Left ventricle myocardium inferior (tissue), 1 donor: ENCODE results near the gene TPTE2. TPM values are rescaled to one million over a fixed set of nuclear protein-coding genes. Genes with fewer than 3 reads are reported as not detected.

Experiments used
- DNase-seq: peaks from one replicate; pipeline ENCODE4 v3.0.0-alpha.2; 2020
- H3K27ac ChIP-seq: fragments of 200-600 bp; replicated peaks from 2 replicates; pipeline ENCODE4 v1.8.0; 2021
- H3K27me3 ChIP-seq: fragments of 200-600 bp; 2 replicates; pipeline ENCODE4 v1.8.0; 2021; ENCODE audit warnings: low read depth
- H3K36me3 ChIP-seq: fragments of 200-600 bp; 2 replicates; pipeline ENCODE4 v1.8.0; 2021
- H3K4me1 ChIP-seq: fragments of 200-600 bp; 2 replicates; pipeline ENCODE4 v1.8.0; 2021
- H3K4me3 ChIP-seq: fragments of 200-600 bp; 2 replicates; pipeline ENCODE4 v1.8.0; 2021; ENCODE audit warnings: mild to moderate bottlenecking, moderate library complexity
- H3K9me3 ChIP-seq: fragments of 200-600 bp; replicated peaks from 2 replicates; pipeline ENCODE4 v1.8.0; 2021
- intact Hi-C: fragments of 100-400 bp; cut with micrococcal nuclease; formaldehyde crosslinking; loops from one replicate; pipeline ENCODE4 v1.11.0; 2022
- total RNA-seq: library from RNA; stranded (reverse); fragmentation: NEBNext Ultra II Directional; extraction: Animal tissue kit (Norgen Biotek cat#: 25700); gene quantifications from one replicate; pipeline ENCODE4 v1.2.1, GENCODE V29; 2021
- TF ChIP-seq, protein P1 (sequence below): fragments of 200-600 bp; IDR thresholded peaks from 2 replicates; pipeline ENCODE4 v1.8.0; 2021; ENCODE audit warnings: antibody characterized with exemption, mild to moderate bottlenecking, borderline replicate concordance
- donor health status: DM: no; HTN: yes; CAD: no; lungs with severe emphysema.

TPTE2 gene
- total RNA-seq, 1 donor from 2014 or later = not detected

- H3K27me3 ChIP-seq = peaks cover 4% of the 10 kb centered on the region
- DNase-seq = no peak
Measured at GRCh38 chr13:19581675-19582074, 20.3 kb upstream of the TPTE2 start.

GRCh38 chr13:19575230-19575629, 13.9 kb upstream of the TPTE2 start:
- peaks cover 1% of the 10 kb centered on the region for H3K27me3 ChIP-seq
- TF ChIP-seq, protein P1, sequence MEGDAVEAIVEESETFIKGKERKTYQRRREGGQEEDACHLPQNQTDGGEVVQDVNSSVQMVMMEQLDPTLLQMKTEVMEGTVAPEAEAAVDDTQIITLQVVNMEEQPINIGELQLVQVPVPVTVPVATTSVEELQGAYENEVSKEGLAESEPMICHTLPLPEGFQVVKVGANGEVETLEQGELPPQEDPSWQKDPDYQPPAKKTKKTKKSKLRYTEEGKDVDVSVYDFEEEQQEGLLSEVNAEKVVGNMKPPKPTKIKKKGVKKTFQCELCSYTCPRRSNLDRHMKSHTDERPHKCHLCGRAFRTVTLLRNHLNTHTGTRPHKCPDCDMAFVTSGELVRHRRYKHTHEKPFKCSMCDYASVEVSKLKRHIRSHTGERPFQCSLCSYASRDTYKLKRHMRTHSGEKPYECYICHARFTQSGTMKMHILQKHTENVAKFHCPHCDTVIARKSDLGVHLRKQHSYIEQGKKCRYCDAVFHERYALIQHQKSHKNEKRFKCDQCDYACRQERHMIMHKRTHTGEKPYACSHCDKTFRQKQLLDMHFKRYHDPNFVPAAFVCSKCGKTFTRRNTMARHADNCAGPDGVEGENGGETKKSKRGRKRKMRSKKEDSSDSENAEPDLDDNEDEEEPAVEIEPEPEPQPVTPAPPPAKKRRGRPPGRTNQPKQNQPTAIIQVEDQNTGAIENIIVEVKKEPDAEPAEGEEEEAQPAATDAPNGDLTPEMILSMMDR = no peak
- no peak overlapping the region for H3K27ac ChIP-seq
- H3K4me1 ChIP-seq = no peaks in the 10 kb centered on the region
- no peak overlapping the region for H3K4me3 ChIP-seq
- no peaks in the 10 kb centered on the region for H3K36me3 ChIP-seq
- no peaks in the 10 kb centered on the region for H3K9me3 ChIP-seq
- intact Hi-C loops = no loop called here
- DNase-seq = no peak

More at GRCh38 chr13:19581675-19582074, 20.3 kb upstream of the TPTE2 start:
- TF ChIP-seq, protein P1 = no peak
- H3K9me3 ChIP-seq = peaks cover 8% of the 10 kb centered on the region
- H3K4me3 ChIP-seq = no peak overlapping the region
- H3K4me1 ChIP-seq = no peaks in the 10 kb centered on the region
- H3K36me3 ChIP-seq = no peaks in the 10 kb centered on the region
- no peak overlapping the region for H3K27ac ChIP-seq
- intact Hi-C loops = no loop called here

- Histone ChIP-seq H3K9me3 (no peaks in the 10 kb centered on the region), H3K27me3 (peaks cover 5% of the 10 kb centered on the region), H3K36me3 (no peaks in the 10 kb centered on the region), H3K27ac (no peak overlapping the region), H3K4me1 (no peaks in the 10 kb centered on the region), H3K4me3 (no peak overlapping the region)
- intact Hi-C loops = no loop called here
- TF ChIP-seq, protein P1 = no peak
- no peak for DNase-seq
Measured at GRCh38 chr13:19573120-19573716, 11.9 kb upstream of the TPTE2 start.

GRCh38 chr13:19572280-19572679, 10.9 kb upstream of the TPTE2 start:
- DNase-seq = no peak
- Histone ChIP-seq H3K9me3 (no peaks in the 10 kb centered on the region), H3K27me3 (peaks cover 5% of the 10 kb centered on the region), H3K36me3 (no peaks in the 10 kb centered on the region), H3K27ac (no peak overlapping the region), H3K4me3 (no peak overlapping the region), H3K4me1 (no peaks in the 10 kb centered on the region)
- intact Hi-C loops = no loop called here
- TF ChIP-seq, protein P1 = no peak

- peaks cover 22% of the 10 kb centered on the region for H3K27me3 ChIP-seq
- H3K27ac ChIP-seq = no peak overlapping the region
- H3K4me3 ChIP-seq = no peak overlapping the region
- TF ChIP-seq, protein P1 = no peak
- peaks cover 3% of the 10 kb centered on the region for H3K4me1 ChIP-seq
- H3K9me3 ChIP-seq = no peaks in the 10 kb centered on the region
- intact Hi-C loops = no loop called here
- H3K36me3 ChIP-seq = no peaks in the 10 kb centered on the region
- DNase-seq = no peak
Measured at GRCh38 chr13:19567820-19568534, 6.6 kb upstream of the TPTE2 start.
